Activated CD8-positive, alpha-beta T cell treated with anti-CD3 and anti-CD28 coated beads for 36 hours (primary cell): Measurements from ENCODE around the gene SGTA. TPM values are rescaled to one million over a fixed set of nuclear protein-coding genes. Genes with fewer than 3 reads are reported as not detected.

ENCODE experiments used
- ATAC-seq: fragments of 200-7000 bp; cut with Tn5 transposase; one replicate; pipeline ENCODE4 v1.10.0; 2021; ENCODE audit warnings: mild to moderate bottlenecking, moderate library complexity
- CTCF ChIA-PET: fragments of 350-600 bp; sonication (Branson Sonifier 250); formaldehyde crosslinking; loops from one replicate; lab custom pipeline; 2021; ENCODE audit warnings: antibody characterized with exemption; lab: Charles Lee
- POLR2A ChIA-PET: fragments of 350-600 bp; sonication (Branson Sonifier 250); formaldehyde crosslinking; loops from one replicate; lab custom pipeline; 2021; ENCODE audit warnings: antibody characterized with exemption; lab: Charles Lee
- DNase-seq: peaks from one replicate; pipeline ENCODE4 v3.0.0-alpha.2; 2020
- H3K27ac Mint-ChIP-seq: one replicate; pipeline ENCODE4 v1.8.0; 2021; ENCODE audit warnings: mild to moderate bottlenecking, mixed read lengths
- H3K27me3 Mint-ChIP-seq: one replicate; pipeline ENCODE4 v1.8.0; 2021; ENCODE audit warnings: mixed read lengths
- H3K36me3 Mint-ChIP-seq: one replicate; pipeline ENCODE4 v1.8.0; 2021; ENCODE audit warnings: low read depth, mixed read lengths
- H3K4me1 Mint-ChIP-seq: one replicate; pipeline ENCODE4 v1.8.0; 2021; ENCODE audit warnings: low read depth, mixed read lengths
- H3K4me3 Mint-ChIP-seq: one replicate; pipeline ENCODE4 v1.8.0; 2021; ENCODE audit warnings: mild to moderate bottlenecking, moderate library complexity, mixed read lengths
- H3K9me3 Mint-ChIP-seq: one replicate; pipeline ENCODE4 v1.8.0; 2021; ENCODE audit warnings: mixed read lengths
- intact Hi-C: fragments of 100-400 bp; cut with micrococcal nuclease; formaldehyde crosslinking; loops from one replicate; pipeline ENCODE4 v1.10.0; 2022
- total RNA-seq, 2 experiments: library from RNA; stranded (reverse); gene quantifications; one replicate each; pipeline ENCODE4 v1.2.3, GENCODE V29; 2021
- TF ChIP-seq, protein P1 (sequence below): fragments of 200-600 bp; IDR thresholded peaks from one replicate; pipeline ENCODE4 v1.8.0; 2022; ENCODE audit warnings: antibody characterized with exemption, mild to moderate bottlenecking

SGTA gene
- total RNA-seq, 2 experiments from 2014 or later = 53.4 to 60.8 TPM

DNA sequence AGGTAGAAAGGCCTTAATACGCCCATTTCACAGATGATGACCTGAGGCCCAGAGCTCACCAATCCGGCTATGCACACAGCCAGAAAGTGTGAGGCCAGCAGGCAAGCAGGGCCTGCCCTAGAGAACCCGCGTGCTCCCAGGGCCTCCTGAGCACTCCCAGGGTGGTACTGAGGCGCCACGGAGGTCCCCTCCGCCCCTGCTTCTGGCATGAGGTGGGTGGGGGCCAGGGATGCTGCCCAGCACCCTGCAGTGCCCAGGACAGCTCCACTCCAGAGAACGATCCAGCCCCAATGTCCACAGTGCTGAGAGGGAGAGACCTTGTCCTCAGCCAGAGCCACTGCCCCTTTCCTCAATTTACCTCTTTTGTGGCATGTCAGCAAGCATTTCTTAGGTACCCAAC, 13.9 kb downstream of the SGTA start:
- Mint-ChIP-seq H3K4me3 (no peak overlapping the region), H3K4me1 (peaks cover 12% of the 10 kb centered on the region), H3K27me3 (no peaks in the 10 kb centered on the region), H3K27ac (no peak overlapping the region), H3K36me3 (peaks cover 6% of the 10 kb centered on the region), H3K9me3 (no peaks in the 10 kb centered on the region)
- ATAC-seq (no peak), DNase-seq (no peak)
- CTCF ChIA-PET = no interaction called here
- POLR2A ChIA-PET = no interaction called here
- intact Hi-C loops = no loop called here
- TF ChIP-seq, protein P1, sequence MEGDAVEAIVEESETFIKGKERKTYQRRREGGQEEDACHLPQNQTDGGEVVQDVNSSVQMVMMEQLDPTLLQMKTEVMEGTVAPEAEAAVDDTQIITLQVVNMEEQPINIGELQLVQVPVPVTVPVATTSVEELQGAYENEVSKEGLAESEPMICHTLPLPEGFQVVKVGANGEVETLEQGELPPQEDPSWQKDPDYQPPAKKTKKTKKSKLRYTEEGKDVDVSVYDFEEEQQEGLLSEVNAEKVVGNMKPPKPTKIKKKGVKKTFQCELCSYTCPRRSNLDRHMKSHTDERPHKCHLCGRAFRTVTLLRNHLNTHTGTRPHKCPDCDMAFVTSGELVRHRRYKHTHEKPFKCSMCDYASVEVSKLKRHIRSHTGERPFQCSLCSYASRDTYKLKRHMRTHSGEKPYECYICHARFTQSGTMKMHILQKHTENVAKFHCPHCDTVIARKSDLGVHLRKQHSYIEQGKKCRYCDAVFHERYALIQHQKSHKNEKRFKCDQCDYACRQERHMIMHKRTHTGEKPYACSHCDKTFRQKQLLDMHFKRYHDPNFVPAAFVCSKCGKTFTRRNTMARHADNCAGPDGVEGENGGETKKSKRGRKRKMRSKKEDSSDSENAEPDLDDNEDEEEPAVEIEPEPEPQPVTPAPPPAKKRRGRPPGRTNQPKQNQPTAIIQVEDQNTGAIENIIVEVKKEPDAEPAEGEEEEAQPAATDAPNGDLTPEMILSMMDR = no peak

DNA sequence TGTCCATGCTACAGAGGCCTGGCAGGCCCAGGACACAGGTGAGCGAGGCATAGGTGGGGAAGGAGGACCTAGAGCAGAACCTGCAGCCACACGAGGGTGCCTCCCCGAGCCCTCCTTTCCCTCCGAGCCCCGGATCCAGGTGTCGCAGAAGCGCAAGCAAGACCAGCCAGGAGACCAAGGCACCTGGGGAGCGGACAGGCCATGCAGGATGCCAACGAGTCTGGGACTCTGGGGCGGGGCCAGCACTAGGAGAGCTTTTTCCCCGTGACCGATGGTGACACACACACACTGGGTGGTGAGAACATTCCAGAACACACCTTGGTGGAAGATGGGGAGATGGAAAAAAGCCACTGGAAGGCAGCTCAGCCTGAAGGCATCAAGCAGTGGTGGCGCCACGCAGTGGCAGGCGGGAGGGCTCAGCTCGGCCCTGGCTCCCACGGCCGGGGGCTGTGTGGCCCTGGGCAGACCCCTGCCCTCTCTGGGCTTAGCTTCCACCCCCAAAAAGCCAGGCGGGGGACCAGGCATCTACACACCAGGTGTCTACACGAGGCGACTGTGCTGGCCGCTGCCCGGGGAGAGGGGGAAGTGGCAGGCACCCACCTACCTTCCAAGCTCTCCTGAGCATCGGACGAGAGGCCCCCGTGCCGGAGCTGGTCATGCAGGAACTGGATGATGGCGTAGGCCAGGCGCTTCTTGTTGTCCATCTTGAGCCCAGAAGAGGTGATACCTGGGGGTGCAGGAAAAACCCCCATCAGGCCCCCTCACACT, 14.5 kb downstream of the SGTA start:
- ChIA-PET CTCF (no interaction called here), POLR2A (interaction anchor here (0.6 to 1.5 kb wide), 2 partner anchors 42 to 146 kb away, joined by 3 read pairs; no protein-coding TSS in a partner anchor)
- Mint-ChIP-seq H3K27ac (no peak overlapping the region), H3K4me1 (peaks cover 8% of the 10 kb centered on the region), H3K36me3 (peaks cover 6% of the 10 kb centered on the region), H3K27me3 (no peaks in the 10 kb centered on the region), H3K9me3 (no peaks in the 10 kb centered on the region), H3K4me3 (no peak overlapping the region)
- TF ChIP-seq, protein P1 = no peak
- intact Hi-C loops = no loop called here
- ATAC-seq (no peak), DNase-seq (no peak)

DNA sequence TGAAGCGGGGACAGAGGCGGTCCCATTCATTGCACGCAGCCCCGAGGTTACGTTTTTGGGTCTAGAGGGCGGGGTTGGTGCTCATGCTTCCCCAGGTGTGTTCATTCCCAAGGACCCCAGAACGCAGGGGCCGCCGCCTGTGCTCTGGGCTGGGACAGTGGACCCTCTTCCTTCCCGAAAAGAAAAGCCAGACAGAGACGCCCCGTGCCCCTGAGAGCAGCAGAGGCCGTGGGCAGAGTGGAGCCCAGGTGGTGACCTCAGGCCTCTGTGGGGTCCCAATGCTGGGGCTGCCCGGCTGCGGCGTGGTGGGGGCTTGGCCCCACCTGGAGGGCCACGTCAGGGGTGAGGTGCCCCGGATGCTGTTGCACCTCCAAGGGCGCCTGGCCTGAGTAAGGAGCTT, 15.4 kb downstream of the SGTA start:
- peaks cover 9% of the 10 kb centered on the region for H3K36me3 Mint-ChIP-seq
- POLR2A ChIA-PET = interaction anchor here (1.5 kb wide), 1 partner anchor 43 kb away, joined by 3 read pairs; no protein-coding TSS in a partner anchor
- no peak overlapping the region for H3K27ac Mint-ChIP-seq
- TF ChIP-seq, protein P1 = no peak
- intact Hi-C loops = no loop called here
- no peak for ATAC-seq
- no peaks in the 10 kb centered on the region for H3K27me3 Mint-ChIP-seq
- no peak overlapping the region for H3K4me3 Mint-ChIP-seq
- no peaks in the 10 kb centered on the region for H3K9me3 Mint-ChIP-seq
- H3K4me1 Mint-ChIP-seq = peaks cover 8% of the 10 kb centered on the region
- CTCF ChIA-PET = no interaction called here
- no peak for DNase-seq

DNA sequence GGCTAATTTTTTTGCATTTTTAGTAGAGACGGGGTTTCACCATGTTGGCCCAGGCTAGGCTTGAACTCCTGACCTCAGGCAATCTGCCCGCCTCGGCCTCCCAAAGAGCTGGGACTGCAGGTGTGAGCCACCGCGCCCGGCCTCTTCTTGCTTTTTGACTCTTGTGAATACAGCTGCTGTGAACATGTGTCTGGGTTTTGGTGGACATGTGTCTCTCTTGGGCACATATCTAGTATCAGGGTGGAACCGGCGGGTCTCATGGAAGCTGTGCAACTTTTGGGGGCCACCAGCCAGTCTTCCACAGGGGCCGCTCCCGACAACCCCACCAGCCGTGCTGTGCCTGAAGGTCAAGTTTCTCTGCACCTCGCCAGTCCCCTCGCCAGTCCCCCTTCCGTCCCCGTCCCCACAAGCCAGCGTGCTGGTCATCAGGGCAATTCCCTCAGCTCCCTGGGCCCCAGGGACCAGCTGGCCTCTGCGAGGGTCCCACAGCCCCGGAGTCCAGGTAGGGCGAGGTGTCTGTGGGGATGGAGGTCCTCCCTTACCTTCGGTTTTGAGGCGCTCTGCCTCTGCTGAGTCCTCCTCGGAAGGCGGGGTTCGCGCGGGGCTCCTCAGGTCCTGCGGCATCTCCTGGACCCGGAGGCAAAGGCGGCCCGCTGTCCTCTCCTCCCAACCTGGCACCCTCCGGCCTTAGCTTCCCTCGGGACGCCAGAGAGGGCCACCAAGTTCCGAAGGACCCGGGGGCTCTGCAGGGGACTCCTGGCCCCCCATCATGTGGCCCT, 16.3 kb downstream of the SGTA start:
- ChIA-PET CTCF (no interaction called here), POLR2A (no interaction called here)
- ATAC-seq = no peak
- Mint-ChIP-seq H3K9me3 (no peaks in the 10 kb centered on the region), H3K4me3 (no peak overlapping the region), H3K36me3 (peaks cover 15% of the 10 kb centered on the region), H3K4me1 (no peaks in the 10 kb centered on the region), H3K27me3 (no peaks in the 10 kb centered on the region), H3K27ac (no peak overlapping the region)
- TF ChIP-seq, protein P1 = no peak
- DNase-seq = no peak
- intact Hi-C loops = no loop called here

DNA sequence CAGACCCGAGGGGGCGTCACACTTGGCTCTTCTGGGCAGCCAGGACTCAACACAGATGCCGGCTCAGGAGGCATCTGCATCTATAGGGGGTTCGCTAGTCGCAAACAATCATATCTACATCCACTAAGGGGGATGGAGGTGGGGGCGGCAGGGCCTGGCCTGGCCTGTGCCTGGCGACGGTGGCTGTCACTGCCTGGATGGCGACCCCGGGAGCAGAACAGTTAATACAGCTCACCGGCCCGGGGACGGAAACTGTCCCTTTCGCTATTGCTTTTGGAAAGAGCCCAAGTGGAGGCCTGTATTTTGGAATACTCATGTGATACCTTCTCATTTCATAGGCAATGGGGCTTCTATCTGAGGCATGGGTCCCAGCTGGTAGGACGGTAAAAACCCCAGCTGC, 17.7 kb downstream of the SGTA start:
- DNase-seq (no peak), ATAC-seq (no peak)
- Mint-ChIP-seq H3K9me3 (no peaks in the 10 kb centered on the region), H3K27ac (no peak overlapping the region), H3K4me1 (no peaks in the 10 kb centered on the region), H3K4me3 (no peak overlapping the region), H3K27me3 (no peaks in the 10 kb centered on the region), H3K36me3 (peaks cover 18% of the 10 kb centered on the region)
- TF ChIP-seq, protein P1 = no peak
- POLR2A ChIA-PET = no interaction called here
- CTCF ChIA-PET = interaction anchor here (1.3 kb wide), 1 partner anchor 16 kb away, joined by 4 read pairs; no protein-coding TSS in a partner anchor
- intact Hi-C loops = no loop called here
